ENCODE results near the gene TEP1. TPM values are rescaled to one million over a fixed set of nuclear protein-coding genes. Genes with fewer than 3 reads are reported as not detected.
"Not testable (repeated sequence)": the region's sequence is repeated elsewhere in the genome, so short reads cannot be mapped to it uniquely, and the experiment has no call there.

Gene TEP1
- total RNA-seq, 1 experiment from 2014 or later: 16.8 TPM

- no peak for DNase-seq (ENCODE audit: low read depth)
Measured at GRCh38 chr14:20388159-20388558, 25.1 kb downstream of the TEP1 start.

DNA sequence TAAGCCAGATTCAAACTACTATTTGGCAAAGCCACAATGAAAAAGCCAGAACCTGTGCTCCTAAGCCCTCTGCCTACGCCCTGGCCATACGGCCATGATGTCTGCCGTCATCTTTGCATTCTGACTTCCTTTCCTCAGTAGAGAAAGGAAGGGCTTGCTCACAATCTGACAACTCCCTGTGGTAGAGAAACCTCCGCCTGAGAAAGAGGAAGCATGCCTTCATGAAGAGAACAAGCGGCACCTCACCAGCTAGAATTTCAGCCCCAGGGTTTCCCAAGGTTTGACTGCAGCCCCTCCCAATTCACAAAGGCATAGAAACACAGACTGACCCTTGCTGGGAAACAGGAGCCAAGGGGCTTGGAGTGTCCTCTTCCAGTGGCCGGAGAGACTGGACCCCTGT lies 25.7 kb downstream of the TEP1 start:
- DNase-seq (ENCODE audit: low read depth): no peak

DNA sequence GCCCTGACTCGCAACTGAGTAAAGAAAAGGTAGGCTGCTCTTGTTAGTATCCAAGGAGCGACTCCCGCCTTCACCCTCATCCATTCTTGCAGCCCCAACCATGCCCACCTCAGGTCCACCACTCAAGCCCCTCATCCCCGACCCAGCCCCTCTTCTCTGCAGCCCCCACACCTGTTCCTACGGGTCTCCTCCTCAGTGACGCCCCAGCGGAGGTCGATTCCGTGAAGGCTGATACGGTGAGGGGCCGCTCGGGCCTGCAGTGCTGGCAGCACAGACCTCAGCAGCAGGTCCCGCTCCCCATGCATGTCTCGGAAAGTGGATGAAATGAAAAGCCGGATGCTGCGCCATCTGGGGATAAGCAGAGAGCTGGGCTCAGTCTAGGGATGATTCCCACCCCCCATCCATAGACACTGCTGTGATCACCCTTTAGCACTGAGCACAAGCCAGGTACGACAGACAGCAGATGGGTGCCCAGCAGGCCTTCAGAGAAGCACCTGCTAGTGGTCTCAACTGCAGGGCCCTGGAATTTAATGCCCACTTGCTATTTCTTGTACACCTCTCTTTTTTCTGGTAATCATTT lies 26.9 kb downstream of the TEP1 start:
- DNase-seq (ENCODE audit: low read depth): no peak

- no peak for DNase-seq (ENCODE audit: low read depth)
Measured at GRCh38 chr14:20384886-20385285, 28.4 kb downstream of the TEP1 start.

- no peak for DNase-seq (ENCODE audit: low read depth)
Measured at GRCh38 chr14:20384321-20384720, 29.0 kb downstream of the TEP1 start.

DNA sequence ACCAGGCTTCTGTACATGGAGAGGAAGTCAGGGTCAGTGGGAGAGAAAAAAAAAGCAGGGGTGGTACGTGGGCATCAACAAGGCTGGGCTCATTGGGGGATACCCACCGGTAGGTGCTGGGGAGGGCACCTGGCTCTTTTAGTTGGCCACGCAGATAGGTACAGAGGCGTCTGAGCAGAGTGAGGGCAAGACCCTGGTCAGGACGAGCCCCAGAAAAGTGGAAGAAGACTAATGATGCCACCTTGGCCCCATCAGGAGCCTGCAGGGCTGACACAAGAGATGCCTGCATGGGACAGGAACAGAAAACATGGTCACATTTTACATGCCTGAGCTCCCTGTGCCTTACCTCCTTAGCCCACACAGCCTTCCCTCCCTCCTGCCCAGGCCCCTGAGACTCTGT lies 29.7 kb downstream of the TEP1 start:
- no peak for DNase-seq (ENCODE audit: low read depth)

DNA sequence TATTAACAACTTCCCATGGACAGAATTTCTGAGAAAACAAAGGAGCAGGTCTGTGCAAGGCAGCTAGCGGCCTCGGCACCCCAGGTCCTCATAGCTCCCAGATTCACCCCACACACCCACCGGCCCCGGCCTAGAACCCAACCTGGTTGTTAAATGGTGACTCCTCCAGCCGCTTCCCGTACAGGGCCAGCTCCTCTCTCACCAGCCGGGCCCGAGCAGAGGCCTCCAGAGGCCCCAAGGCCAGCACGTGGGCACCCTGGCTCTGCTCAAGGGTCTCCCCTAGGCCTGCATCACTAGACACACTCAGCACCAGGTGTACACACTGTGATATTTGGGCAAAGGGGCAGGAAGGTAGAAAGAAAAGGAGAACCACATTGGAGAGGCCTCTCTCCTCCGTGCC lies 30.3 kb downstream of the TEP1 start:
- DNase-seq (ENCODE audit: low read depth): no peak

DNA sequence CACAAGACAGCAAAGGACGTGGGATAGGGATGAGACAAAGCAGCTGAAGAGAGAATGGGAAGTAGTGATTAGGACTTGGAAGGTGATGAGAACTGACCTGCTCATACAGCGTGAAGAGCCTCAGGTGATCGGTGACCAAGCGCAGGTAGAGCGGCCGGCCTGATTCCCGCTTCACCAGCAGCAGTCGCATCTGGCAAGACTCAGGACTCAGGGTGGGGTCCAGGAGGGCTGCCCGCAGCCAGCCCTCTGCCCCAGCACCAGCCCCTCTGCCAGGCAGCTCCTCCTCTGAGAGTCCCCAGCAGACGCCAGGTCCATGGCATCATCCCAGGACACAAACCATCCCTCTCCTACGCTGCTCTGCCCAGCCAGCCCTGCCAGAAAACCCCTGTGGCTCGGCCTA lies 30.8 kb downstream of the TEP1 start:
- no peak for DNase-seq (ENCODE audit: low read depth)

- no peak for DNase-seq (ENCODE audit: low read depth)
Measured at GRCh38 chr14:20381341-20381740, 32.0 kb downstream of the TEP1 start.

DNA sequence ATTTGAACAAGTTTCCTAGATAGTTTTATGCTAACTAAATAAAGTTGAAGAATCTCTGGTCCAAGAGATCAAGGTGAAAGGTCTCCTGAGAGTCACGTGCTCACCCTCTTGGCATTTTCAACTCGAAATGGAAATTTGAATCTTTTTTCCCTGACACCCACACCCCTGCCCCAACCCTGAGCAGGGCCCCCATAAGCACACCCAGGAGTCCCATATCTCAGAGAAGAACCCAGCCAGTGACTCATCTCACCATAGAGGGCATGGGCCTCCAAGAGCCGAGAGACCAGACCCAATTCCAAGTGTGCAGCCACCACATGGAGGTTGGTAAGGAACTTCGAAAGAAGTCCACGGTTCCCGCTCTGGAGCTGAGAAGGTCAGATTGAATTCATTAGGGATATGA lies 32.6 kb downstream of the TEP1 start:
- DNase-seq (ENCODE audit: low read depth): no peak

- DNase-seq (ENCODE audit: low read depth): no peak
Measured at GRCh38 chr14:20379743-20380142, 33.6 kb downstream of the TEP1 start.

DNA sequence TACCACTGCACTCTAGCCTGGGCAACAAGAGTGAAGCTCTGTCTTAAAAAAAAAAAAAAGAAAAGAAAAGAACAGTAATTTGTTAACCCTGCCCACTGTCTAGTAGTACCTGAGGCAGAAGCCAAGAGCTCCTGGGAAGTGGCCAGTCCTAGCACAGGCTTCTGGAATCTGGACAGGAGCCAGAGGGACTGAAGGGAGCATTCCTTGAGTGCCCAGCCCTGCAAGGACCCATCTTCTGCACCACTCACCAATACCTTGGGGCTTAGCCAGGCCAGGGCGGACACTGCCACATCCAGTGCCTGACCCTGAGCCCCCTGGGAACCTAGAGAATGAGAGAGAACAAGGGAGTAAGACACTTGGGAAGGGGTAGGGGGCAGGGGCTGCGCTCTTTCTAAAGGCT lies 36.1 kb downstream of the TEP1 start:
- peak; percentile 12 for DNase-seq (ENCODE audit: low read depth)

DNA sequence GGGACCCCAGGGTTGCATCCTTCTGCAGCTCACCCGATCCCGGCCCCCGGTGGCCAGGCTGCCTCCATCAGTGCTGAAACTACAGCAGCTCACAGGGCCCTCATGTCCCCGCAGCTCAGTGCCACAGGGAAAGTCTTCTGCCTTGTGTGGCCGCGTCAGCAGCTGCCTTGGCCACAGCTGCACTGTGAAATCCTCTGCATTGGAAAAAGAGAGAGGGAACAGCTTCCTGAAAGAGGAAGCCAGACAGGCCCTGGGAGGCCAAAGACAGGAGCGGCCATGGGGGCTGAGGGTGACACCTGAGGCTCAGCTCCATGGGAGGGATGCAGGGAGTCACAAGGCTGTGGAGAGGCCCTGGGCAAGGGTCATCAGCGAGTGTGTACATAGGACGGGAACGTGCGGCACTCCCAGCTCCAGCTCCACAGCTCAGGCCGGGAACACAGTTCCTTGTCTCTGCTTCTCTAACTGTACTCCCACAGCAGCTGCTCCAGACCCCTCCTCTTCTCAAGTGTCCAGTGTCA lies 37.2 kb downstream of the TEP1 start:
- no peak for DNase-seq (ENCODE audit: low read depth)

DNA sequence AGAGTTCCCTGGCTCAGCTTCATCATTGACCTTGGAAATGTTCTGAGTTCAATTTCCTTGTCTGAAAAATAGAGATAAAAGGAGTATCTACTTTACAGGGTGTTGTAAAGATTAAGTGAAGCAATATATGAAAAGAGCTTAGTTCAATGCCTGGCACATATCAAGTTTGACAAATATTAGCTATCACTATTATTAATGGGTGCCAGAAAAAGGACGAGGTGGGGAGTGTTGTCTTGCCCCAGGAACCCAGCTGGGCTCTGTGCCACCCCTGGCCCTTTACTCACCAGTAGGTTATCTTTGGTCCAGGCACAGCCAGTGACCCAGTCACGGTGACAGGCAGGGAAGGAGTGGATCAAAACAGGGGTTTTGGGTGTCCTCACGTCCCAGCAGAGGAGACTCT lies 37.8 kb downstream of the TEP1 start:
- DNase-seq (ENCODE audit: low read depth): no peak

- DNase-seq (ENCODE audit: low read depth): no peak
Measured at GRCh38 chr14:20372796-20373195, 40.5 kb downstream of the TEP1 start.

GRCh38 chr14:20365928-20366327 lies 47.4 kb downstream of the TEP1 start:
- no peak for DNase-seq (ENCODE audit: low read depth)

DNA sequence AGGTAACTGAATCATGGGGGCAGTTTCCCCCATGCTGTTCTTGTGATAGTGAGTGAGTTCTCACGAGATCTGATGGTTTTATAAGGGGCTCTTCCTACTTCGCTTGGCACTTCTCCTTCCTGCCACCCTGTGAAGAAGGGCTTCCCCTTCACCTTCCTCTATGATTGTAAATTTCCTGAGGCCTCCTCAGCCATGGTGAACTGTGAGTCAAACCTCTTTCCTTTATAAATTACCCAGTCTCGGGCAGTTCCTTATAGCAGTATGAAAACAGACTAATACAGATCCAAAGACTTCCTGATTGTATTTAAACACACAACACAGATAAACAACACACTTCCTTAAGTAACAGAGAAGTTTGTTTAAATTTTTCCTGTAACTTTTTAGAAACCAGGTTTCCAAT lies 54.8 kb downstream of the TEP1 start:
- not testable (repeated sequence) for DNase-seq (ENCODE audit: low read depth)

DNA sequence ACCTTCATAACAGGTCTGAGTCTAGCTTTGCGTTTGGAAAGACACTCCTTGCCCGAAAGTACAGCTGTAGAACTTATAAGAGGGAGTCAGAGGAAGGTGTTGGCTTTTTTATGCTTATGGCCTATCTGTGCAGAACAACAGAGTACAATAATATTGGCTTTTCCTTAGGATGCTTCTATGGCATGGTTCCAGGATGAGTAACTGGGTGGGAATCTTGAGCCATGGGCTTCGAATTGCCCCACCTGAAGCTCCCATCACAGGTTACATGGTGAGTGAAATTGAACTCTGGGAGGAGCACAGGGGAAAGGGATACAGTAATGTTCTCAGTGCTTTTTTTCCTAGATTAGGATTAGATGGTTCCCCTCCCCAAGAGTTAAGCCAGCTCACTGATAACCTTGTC lies 56.9 kb downstream of the TEP1 start:
- peak; percentile 9 for DNase-seq (ENCODE audit: low read depth)

DNA sequence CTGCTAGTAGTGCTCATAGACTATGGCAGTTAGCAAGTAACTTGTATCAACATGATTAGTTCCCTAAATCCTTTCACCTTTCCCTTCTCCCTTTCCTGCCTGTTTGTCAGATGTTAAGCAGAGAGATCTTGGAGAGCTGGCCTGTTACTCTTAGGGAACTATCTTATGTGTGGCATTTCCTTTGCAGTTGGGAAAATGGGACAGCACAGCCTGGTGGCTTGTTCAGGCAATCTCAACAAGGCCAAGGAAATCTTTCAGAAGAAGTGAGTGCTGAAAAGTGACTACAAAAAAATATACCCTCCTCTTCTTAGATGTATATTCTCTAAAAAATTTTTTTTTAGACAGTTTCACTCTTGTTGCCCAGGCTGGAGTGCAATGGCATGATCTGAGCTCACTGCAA lies 62.4 kb downstream of the TEP1 start:
- DNase-seq (ENCODE audit: low read depth): peak; percentile 14

- peak; percentile 52 for DNase-seq (ENCODE audit: low read depth)
Measured at GRCh38 chr14:20350282-20350681, 63.0 kb downstream of the TEP1 start.

GRCh38 chr14:20347747-20348146 lies 65.6 kb downstream of the TEP1 start:
- DNase-seq (ENCODE audit: low read depth): no peak

DNA sequence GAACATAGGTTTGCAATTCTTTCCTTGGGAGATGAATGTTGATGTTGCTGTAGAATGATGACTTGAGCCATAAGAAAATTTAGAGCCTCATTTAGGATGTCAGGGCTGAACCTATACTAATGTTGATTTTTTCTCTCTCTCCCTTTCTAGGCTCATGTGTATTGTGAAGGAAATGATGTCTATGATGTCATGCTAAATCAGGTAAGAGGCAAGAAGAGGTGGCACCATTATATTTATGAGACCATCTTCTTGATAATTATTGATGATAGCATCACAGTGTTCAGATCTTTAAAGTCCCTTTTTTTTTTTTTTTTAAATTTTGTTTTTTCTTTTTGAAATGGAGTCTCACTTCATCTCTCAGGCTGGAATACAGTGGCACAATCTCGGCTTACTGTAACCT lies 66.6 kb downstream of the TEP1 start:
- DNase-seq (ENCODE audit: low read depth): no peak

GRCh38 chr14:20345366-20345765 lies 67.9 kb downstream of the TEP1 start:
- no peak for DNase-seq (ENCODE audit: low read depth)

DNA sequence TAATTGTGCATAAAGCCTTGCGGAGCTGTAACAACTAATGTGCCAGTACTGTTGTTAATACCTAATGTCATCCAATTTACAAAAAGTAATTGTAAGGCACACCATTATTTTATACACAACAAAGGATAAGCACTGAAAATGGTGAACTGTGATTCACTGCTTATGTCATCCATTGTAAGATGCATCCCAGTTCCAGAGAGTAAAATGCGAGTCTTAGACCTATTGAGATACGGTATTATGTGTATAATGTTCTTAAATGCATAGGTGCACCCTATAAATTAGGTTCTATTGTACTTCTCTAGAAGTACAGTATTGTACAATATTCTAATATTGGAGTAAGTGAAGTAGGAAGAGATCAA lies 69.5 kb downstream of the TEP1 start:
- peak; percentile 30 for DNase-seq (ENCODE audit: low read depth)

All from M059J (cell line).